SK-N-MC (cell line): ENCODE measurements around the gene PSMB8.
"Not testable (repeated sequence)": the region's sequence is repeated elsewhere in the genome, so short reads cannot be mapped to it uniquely, and the experiment has no call there.

Experiments used
- DNase-seq: peaks from one replicate; pipeline ENCODE4 v3.0.0-alpha.2; 2011; ENCODE audit warnings: low read depth, low spot score
- H3K27ac ChIP-seq: fragments of 200-600 bp; sonication (generic); 2 replicates; pipeline ENCODE4 v1.5.1; 2016; ENCODE audit warnings: mixed run types
- H3K36me3 ChIP-seq: fragments of 200-600 bp; sonication (generic); 2 replicates; pipeline ENCODE4 v1.6.1; 2017; ENCODE audit warnings: antibody characterized with exemption, low read length, mixed read lengths; ENCODE audit not compliant: insufficient read depth
- H3K4me3 ChIP-seq: fragments of 200-600 bp; sonication (generic); 2 replicates; pipeline ENCODE4 v1.5.1; 2016
- H3K9ac ChIP-seq: fragments of 200-600 bp; sonication (generic); 2 replicates; pipeline ENCODE4 v1.8.0; 2017; ENCODE audit warnings: mixed run types, mixed read lengths; ENCODE audit not compliant: insufficient read length
- H3K9me3 ChIP-seq: fragments of 200-600 bp; sonication (generic); 2 replicates; pipeline ENCODE4 v1.6.1; 2017; ENCODE audit warnings: low read depth, mild to moderate bottlenecking, antibody characterized with exemption, low read length, moderate library complexity, mixed read lengths
- EZH2 ChIP-seq: fragments of 200-600 bp; sonication (generic); IDR thresholded peaks from one replicate; pipeline ENCODE4 v1.6.1; 2017; ENCODE audit warnings: antibody characterized with exemption
- FOXP2 ChIP-seq: optimal IDR thresholded peaks from 2 replicates; pipeline ENCODE3; 2011; ENCODE audit warnings: mild to moderate bottlenecking, moderate library complexity; ENCODE audit not compliant: insufficient read depth; ENCODE audit errors: extremely low read length, control extremely low read depth
- POLR2AphosphoS5 ChIP-seq: IDR thresholded peaks from 2 replicates; pipeline ENCODE4 v1.6.1; 2012; ENCODE audit warnings: mild to moderate bottlenecking, low read depth, low read length, borderline replicate concordance

The PSMB8 gene

GRCh38 chr6:32882879-32883250, 39.0 kb upstream of the PSMB8 start:
- DNase-seq = no peak
- H3K4me3 ChIP-seq = no peak overlapping the region
- H3K27ac ChIP-seq = no peak overlapping the region
- no peaks in the 10 kb centered on the region for H3K36me3 ChIP-seq
- no peak for TF ChIP-seq EZH2
- no peak for TF ChIP-seq POLR2AphosphoS5
- no peak for TF ChIP-seq FOXP2
- H3K9ac ChIP-seq = no peak overlapping the region
- H3K9me3 ChIP-seq = no peaks in the 10 kb centered on the region

- not testable (repeated sequence) for H3K4me3 ChIP-seq, DNase-seq, H3K9ac ChIP-seq, H3K9me3 ChIP-seq, H3K27ac ChIP-seq, H3K36me3 ChIP-seq
Observed at GRCh38 chr6:32880962-32881361, 37.1 kb upstream of the PSMB8 start.

GRCh38 chr6:32879691-32880090, 35.8 kb upstream of the PSMB8 start:
- no peak for DNase-seq
- no peak overlapping the region for H3K9ac ChIP-seq
- H3K4me3 ChIP-seq = no peak overlapping the region
- TF ChIP-seq EZH2 (no peak), POLR2AphosphoS5 (no peak), FOXP2 (no peak)
- no peaks in the 10 kb centered on the region for H3K9me3 ChIP-seq
- H3K27ac ChIP-seq = no peak overlapping the region
- no peaks in the 10 kb centered on the region for H3K36me3 ChIP-seq

- no peaks in the 10 kb centered on the region for H3K36me3 ChIP-seq
- no peak for TF ChIP-seq FOXP2
- no peaks in the 10 kb centered on the region for H3K9me3 ChIP-seq
- no peak overlapping the region for H3K9ac ChIP-seq
- no peak overlapping the region for H3K27ac ChIP-seq
- H3K4me3 ChIP-seq = no peak overlapping the region
- no peak for DNase-seq
Observed at GRCh38 chr6:32876603-32877002, 32.8 kb upstream of the PSMB8 start.

GRCh38 chr6:32873947-32874346, 30.1 kb upstream of the PSMB8 start:
- not testable (repeated sequence) for H3K9me3 ChIP-seq, H3K9ac ChIP-seq, DNase-seq, H3K4me3 ChIP-seq, H3K27ac ChIP-seq, H3K36me3 ChIP-seq

- TF ChIP-seq FOXP2 (no peak), EZH2 (no peak), POLR2AphosphoS5 (no peak)
- peak; percentile 35 for DNase-seq
- no peaks in the 10 kb centered on the region for H3K9me3 ChIP-seq
- no peaks in the 10 kb centered on the region for H3K36me3 ChIP-seq
- H3K4me3 ChIP-seq = no peak overlapping the region
- H3K27ac ChIP-seq = no peak overlapping the region
- H3K9ac ChIP-seq = no peak overlapping the region
Observed at GRCh38 chr6:32868257-32868788, 24.5 kb upstream of the PSMB8 start.

- Histone ChIP-seq H3K36me3 (no peaks in the 10 kb centered on the region), H3K27ac (no peak overlapping the region), H3K4me3 (no peak overlapping the region), H3K9ac (no peak overlapping the region), H3K9me3 (no peaks in the 10 kb centered on the region)
- no peak for TF ChIP-seq POLR2AphosphoS5
- TF ChIP-seq FOXP2 = no peak
- no peak for TF ChIP-seq EZH2
- DNase-seq = no peak
Observed at GRCh38 chr6:32867554-32868256, 23.9 kb upstream of the PSMB8 start.

- Histone ChIP-seq H3K27ac (no peak overlapping the region), H3K36me3 (no peaks in the 10 kb centered on the region), H3K9me3 (no peaks in the 10 kb centered on the region), H3K4me3 (no peak overlapping the region), H3K9ac (no peak overlapping the region)
- DNase-seq = no peak
- TF ChIP-seq EZH2 (no peak), POLR2AphosphoS5 (no peak), FOXP2 (no peak)
Observed at GRCh38 chr6:32867022-32867477, 23.2 kb upstream of the PSMB8 start.

GRCh38 chr6:32865724-32866443, 22.0 kb upstream of the PSMB8 start:
- Histone ChIP-seq H3K27ac (no peak overlapping the region), H3K9ac (no peak overlapping the region), H3K9me3 (no peaks in the 10 kb centered on the region), H3K4me3 (no peak overlapping the region), H3K36me3 (no peaks in the 10 kb centered on the region)
- no peak for TF ChIP-seq EZH2
- no peak for TF ChIP-seq FOXP2
- no peak for DNase-seq
